Measurements from ENCODE around the gene THOC7. TPM values are rescaled to one million over a fixed set of nuclear protein-coding genes. Genes with fewer than 3 reads are reported as not detected.

The THOC7 gene
- total RNA-seq, 1 experiment from 2014 or later: 96.4 TPM

- DNase-seq (ENCODE audit: low read depth): no peak
Observed at GRCh38 chr3:63878394-63879060, 14.9 kb upstream of the THOC7 start.

- peak; percentile 15 for DNase-seq (ENCODE audit: low read depth)
Observed at GRCh38 chr3:63877737-63878393, 14.3 kb upstream of the THOC7 start.

GRCh38 chr3:63876260-63876659, 12.7 kb upstream of the THOC7 start:
- no peak for DNase-seq (ENCODE audit: low read depth)

- no peak for DNase-seq (ENCODE audit: low read depth)
Observed at GRCh38 chr3:63875510-63875909, 11.9 kb upstream of the THOC7 start.

GRCh38 chr3:63874769-63875168, 11.2 kb upstream of the THOC7 start:
- no peak for DNase-seq (ENCODE audit: low read depth)

- DNase-seq (ENCODE audit: low read depth): peak; percentile 68
Observed at GRCh38 chr3:63872135-63872924, 8.7 kb upstream of the THOC7 start.

- no peak for DNase-seq (ENCODE audit: low read depth)
Observed at GRCh38 chr3:63870615-63871005, 7.0 kb upstream of the THOC7 start.

GRCh38 chr3:63869940-63870614, 6.5 kb upstream of the THOC7 start:
- no peak for DNase-seq (ENCODE audit: low read depth)

- DNase-seq (ENCODE audit: low read depth): no peak
Observed at GRCh38 chr3:63867225-63867624, 3.6 kb upstream of the THOC7 start.

- no peak for DNase-seq (ENCODE audit: low read depth)
Observed at GRCh38 chr3:63864965-63865327, 1.3 kb upstream of the THOC7 start.

- DNase-seq (ENCODE audit: low read depth): peak; percentile 24
Observed at GRCh38 chr3:63864008-63864964, 681 bp upstream of the THOC7 start.

- no peak for DNase-seq (ENCODE audit: low read depth)
Observed at GRCh38 chr3:63862804-63863149, 828 bp downstream of the THOC7 start.

GRCh38 chr3:63861306-63861705, 2.3 kb downstream of the THOC7 start:
- no peak for DNase-seq (ENCODE audit: low read depth)

GRCh38 chr3:63860776-63861175, 2.8 kb downstream of the THOC7 start:
- DNase-seq (ENCODE audit: low read depth): no peak

- DNase-seq (ENCODE audit: low read depth): no peak
Observed at GRCh38 chr3:63857311-63857710, 6.3 kb downstream of the THOC7 start.

GRCh38 chr3:63855333-63855940, 8.2 kb downstream of the THOC7 start:
- DNase-seq (ENCODE audit: low read depth): no peak

GRCh38 chr3:63853106-63853505, 10.5 kb downstream of the THOC7 start:
- no peak for DNase-seq (ENCODE audit: low read depth)

- no peak for DNase-seq (ENCODE audit: low read depth)
Observed at GRCh38 chr3:63851287-63851686, 12.3 kb downstream of the THOC7 start.

GRCh38 chr3:63849175-63849574, 14.4 kb downstream of the THOC7 start:
- no peak for DNase-seq (ENCODE audit: low read depth)

GRCh38 chr3:63847718-63848450, 15.7 kb downstream of the THOC7 start:
- DNase-seq (ENCODE audit: low read depth): no peak
